Keratinocyte (primary cell): ENCODE results near the gene GIMAP4. TPM values are rescaled to one million over a fixed set of nuclear protein-coding genes. Genes with fewer than 3 reads are reported as not detected.

Source experiments
- DNase-seq: peaks from one replicate; pipeline ENCODE4 v3.0.0-alpha.2; 2011; ENCODE audit warnings: low read depth, missing footprints, low spot score
- FAIRE-seq: peaks from 2 replicates; lab custom pipeline; 2011; peaks lifted over from hg19 to GRCh38; lab: Jason Lieb, UNC
- H2AFZ ChIP-seq: 2 replicates; pipeline ENCODE4 v1.6.0; 2012; ENCODE audit warnings: low read length, control low read depth, inconsistent platforms; ENCODE audit not compliant: control insufficient read depth
- H3K27ac ChIP-seq: 2 replicates; pipeline ENCODE4 v1.5.1; 2011; ENCODE audit warnings: low read length; ENCODE audit not compliant: control insufficient read depth, insufficient read depth
- H3K27me3 ChIP-seq: 3 replicates; pipeline ENCODE4 v1.6.0; 2011; ENCODE audit warnings: low read length; ENCODE audit not compliant: control insufficient read depth, insufficient read depth; ENCODE audit errors: extremely low read depth
- H3K36me3 ChIP-seq, 2 experiments: 2 replicates in 1 of 2; 3 replicates in 1 of 2; pipeline ENCODE4 v1.5.1; 2011; ENCODE audit warnings: low read length in 2 of 2, mild to moderate bottlenecking in 1 of 2; ENCODE audit not compliant: control insufficient read depth in 2 of 2, insufficient read depth in 2 of 2; ENCODE audit errors: extremely low read depth in 1 of 2
- H3K4me1 ChIP-seq: 3 replicates; pipeline ENCODE4 v1.5.1; 2011; ENCODE audit warnings: low read length; ENCODE audit not compliant: control insufficient read depth, insufficient read depth; ENCODE audit errors: extremely low read depth
- H3K4me2 ChIP-seq: 3 replicates; pipeline ENCODE4 v1.6.0; 2011; ENCODE audit warnings: low read depth, low read length; ENCODE audit not compliant: control insufficient read depth, insufficient read depth; ENCODE audit errors: extremely low read depth
- H3K4me3 ChIP-seq, 3 experiments: fragments of 200-600 bp in 1 of 3; sonication (generic) in 1 of 3; 2 replicates in 2 of 3; 3 replicates in 1 of 3; pipeline ENCODE4 v1.5.1; 2011 to 2016; ENCODE audit warnings: low read length in 3 of 3, mild to moderate bottlenecking in 3 of 3, control low read depth in 2 of 3, inconsistent platforms in 1 of 3, low read depth in 1 of 3, mixed read lengths in 1 of 3, mixed run types in 1 of 3, moderate library complexity in 1 of 3; ENCODE audit not compliant: control insufficient read depth in 2 of 3, insufficient read depth in 2 of 3; ENCODE audit errors: extremely low read depth in 1 of 3
- H3K79me2 ChIP-seq: 2 replicates; pipeline ENCODE4 v1.6.0; 2012; ENCODE audit warnings: low read length; ENCODE audit not compliant: control insufficient read depth, insufficient read depth
- H3K9ac ChIP-seq: 3 replicates; pipeline ENCODE4 v1.6.0; 2011; ENCODE audit warnings: low read length; ENCODE audit not compliant: control insufficient read depth, insufficient read depth; ENCODE audit errors: extremely low read depth
- H3K9me1 ChIP-seq: 3 replicates; pipeline ENCODE4 v1.6.0; 2011; ENCODE audit warnings: low read length; ENCODE audit not compliant: control insufficient read depth, insufficient read depth; ENCODE audit errors: extremely low read depth
- H3K9me3 ChIP-seq: 2 replicates; pipeline ENCODE4 v1.5.1; 2012; ENCODE audit warnings: low read depth, low read length; ENCODE audit not compliant: control insufficient read depth
- H4K20me1 ChIP-seq: 3 replicates; pipeline ENCODE4 v1.6.0; 2011; ENCODE audit warnings: low read length; ENCODE audit not compliant: control insufficient read depth, insufficient read depth; ENCODE audit errors: extremely low read depth
- CTCF ChIP-seq, 3 experiments: IDR thresholded peaks in 1 of 3; conservative IDR thresholded peaks in 1 of 3; optimal IDR thresholded peaks in 1 of 3; 2 replicates in 2 of 3; 3 replicates in 1 of 3; pipeline versions ENCODE3 to v1.5.1; 2011; ENCODE audit warnings: low read length in 3 of 3, mild to moderate bottlenecking in 3 of 3, moderate library complexity in 2 of 3, control low read depth in 1 of 3, inconsistent platforms in 1 of 3; ENCODE audit not compliant: insufficient read depth in 2 of 3; ENCODE audit errors: extremely low read depth in 1 of 3
- EZH2 ChIP-seq: IDR thresholded peaks from one replicate; pipeline ENCODE4 v1.6.1; 2012; ENCODE audit warnings: inconsistent platforms, mild to moderate bottlenecking, low read length, moderate library complexity
- dilution Hi-C: fragments of 300-500 bp; cut with MboI; formaldehyde crosslinking; loops from one replicate; pipeline ENCODE4 v1.7.0; 2020; ENCODE audit warnings: low sequenced_read_pairs; ENCODE audit not compliant: extremely low pct_ligation_motif_present
- polyA plus RNA-seq, 5 experiments: library from polyadenylated mRNA; depleted of rRNA in 3 of 5; stranded (reverse) in 3 of 5; stranded (forward) in 1 of 5; unstranded in 1 of 5; fragments of >200 nt; gene quantifications; 1 replicate in 1 of 5; 2 replicates in 3 of 5; 3 replicates in 1 of 5; pipeline versions ENCODE4 v1.2.1 to v1.2.3, GENCODE V29; 2011 to 2012; ENCODE audit warnings: missing spikeins in 2 of 5, low read depth in 1 of 5, low replicate concordance in 1 of 5

GIMAP4 gene
- polyA plus RNA-seq, 1 donor (not counting 4 experiments of a cell fraction or from before 2014, with no cell fraction given) = not detected

- no peaks in the 10 kb centered on the region for H3K79me2 ChIP-seq
- H3K36me3 ChIP-seq = no peaks in the 10 kb centered on the region
- dilution Hi-C loops = no loop called here
- no peaks in the 10 kb centered on the region for H4K20me1 ChIP-seq
- no peak for TF ChIP-seq EZH2
- TF ChIP-seq CTCF (optimal IDR thresholded peaks at IDR 0.05 in 1 of 3, IDR thresholded peaks at IDR 0.05 in 1 of 3, conservative IDR thresholded peaks at IDR 0.05 in 1 of 3; ENCODE audit: extremely low read depth in 1 of 3, insufficient read depth in 2 of 3, low read length in 3 of 3) = no peak
- DNase-seq = no peak
- no peak for FAIRE-seq
- peaks cover 2% of the 10 kb centered on the region for H3K9me3 ChIP-seq
- peaks cover 5% of the 10 kb centered on the region for H3K27me3 ChIP-seq
- H3K4me1 ChIP-seq = no peaks in the 10 kb centered on the region
- H3K9me1 ChIP-seq = no peaks in the 10 kb centered on the region
- H3K27ac ChIP-seq = no peak overlapping the region
- H3K4me3 ChIP-seq = no peak overlapping the region
- no peak overlapping the region for H2AFZ ChIP-seq
- no peak overlapping the region for H3K4me2 ChIP-seq
- H3K9ac ChIP-seq = no peak overlapping the region
These were observed 2.0 kb upstream of the GIMAP4 start for GRCh38 chr7:150565239-150565638.

- Histone ChIP-seq H4K20me1 (no peaks in the 10 kb centered on the region), H3K4me1 (no peaks in the 10 kb centered on the region), H3K27me3 (peaks cover 5% of the 10 kb centered on the region), H3K79me2 (no peaks in the 10 kb centered on the region), H3K4me2 (no peak overlapping the region), H3K9me1 (no peaks in the 10 kb centered on the region), H3K9me3 (no peaks in the 10 kb centered on the region), H3K4me3 (no peak overlapping the region), H3K36me3 (no peaks in the 10 kb centered on the region), H3K27ac (no peak overlapping the region), H2AFZ (no peak overlapping the region), H3K9ac (no peak overlapping the region)
- DNase-seq = no peak
- no peak for FAIRE-seq
- dilution Hi-C loops = no loop called here
- no peak for TF ChIP-seq CTCF (optimal IDR thresholded peaks at IDR 0.05 in 1 of 3, IDR thresholded peaks at IDR 0.05 in 1 of 3, conservative IDR thresholded peaks at IDR 0.05 in 1 of 3; ENCODE audit: extremely low read depth in 1 of 3, insufficient read depth in 2 of 3, low read length in 3 of 3)
These were observed 1.1 kb upstream of the GIMAP4 start for GRCh38 chr7:150566123-150566522.
